ENCODE data around the gene NAALADL2.
A peak's percentile ranks its signal among the peaks of the same experiment; 100 is the strongest.
"Not testable (repeated sequence)": the region's sequence is repeated elsewhere in the genome, so short reads cannot be mapped to it uniquely, and the experiment has no call there.

Gene NAALADL2

DNA sequence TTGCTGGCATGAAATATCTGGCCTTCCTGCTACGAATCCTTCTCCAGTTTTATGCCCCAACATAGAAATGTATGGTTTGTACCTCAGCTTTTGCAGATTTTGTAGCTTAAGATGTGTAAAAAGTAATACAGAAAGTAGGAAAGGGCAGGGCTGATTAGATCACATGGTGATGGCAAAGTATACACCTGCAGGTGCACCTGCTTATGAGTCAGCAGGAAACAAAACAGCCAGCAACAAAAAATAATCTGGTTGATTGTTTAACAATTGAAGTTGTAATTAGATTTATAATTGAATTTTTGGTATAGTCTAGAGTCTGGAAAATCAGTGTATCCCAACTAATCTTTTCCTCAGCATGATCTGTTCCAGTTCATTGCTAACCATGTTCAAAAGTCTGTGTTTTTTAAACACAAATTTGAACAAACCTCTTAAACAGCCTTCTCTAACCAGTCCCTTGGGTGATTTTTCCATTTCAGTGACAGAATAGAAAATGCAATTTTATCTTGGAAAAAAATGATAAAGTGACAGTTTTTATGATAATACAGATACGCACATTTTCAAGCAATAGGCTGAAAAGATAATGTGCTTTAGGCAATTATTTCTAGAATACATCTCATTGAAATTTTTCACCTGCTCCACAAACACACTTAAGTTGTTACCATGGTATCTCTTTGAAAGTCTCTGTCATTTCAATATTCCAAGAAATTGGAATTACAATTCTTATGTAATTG, 477.4 kb downstream of the NAALADL2 start:
- peak; percentile 80 for DNase-seq

DNA sequence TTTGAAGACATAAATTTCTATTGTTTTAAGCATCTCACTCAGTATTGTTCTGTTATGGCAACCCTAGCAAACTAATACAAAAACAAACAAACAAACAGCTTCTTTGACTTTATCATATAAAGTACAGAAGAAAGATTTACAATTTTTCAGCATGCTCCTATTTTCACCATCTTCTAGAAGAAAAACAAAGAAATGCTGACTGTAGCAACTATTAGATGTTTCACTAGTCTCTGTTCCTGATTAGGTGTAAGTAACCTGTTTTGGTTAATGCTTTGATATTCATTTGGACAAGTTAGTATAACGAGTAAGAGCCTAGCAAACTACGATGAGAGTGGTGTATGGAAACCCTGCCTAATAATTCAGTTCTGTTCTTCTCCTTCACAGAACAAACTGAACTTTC, 478.5 kb downstream of the NAALADL2 start:
- DNase-seq = no peak

DNA sequence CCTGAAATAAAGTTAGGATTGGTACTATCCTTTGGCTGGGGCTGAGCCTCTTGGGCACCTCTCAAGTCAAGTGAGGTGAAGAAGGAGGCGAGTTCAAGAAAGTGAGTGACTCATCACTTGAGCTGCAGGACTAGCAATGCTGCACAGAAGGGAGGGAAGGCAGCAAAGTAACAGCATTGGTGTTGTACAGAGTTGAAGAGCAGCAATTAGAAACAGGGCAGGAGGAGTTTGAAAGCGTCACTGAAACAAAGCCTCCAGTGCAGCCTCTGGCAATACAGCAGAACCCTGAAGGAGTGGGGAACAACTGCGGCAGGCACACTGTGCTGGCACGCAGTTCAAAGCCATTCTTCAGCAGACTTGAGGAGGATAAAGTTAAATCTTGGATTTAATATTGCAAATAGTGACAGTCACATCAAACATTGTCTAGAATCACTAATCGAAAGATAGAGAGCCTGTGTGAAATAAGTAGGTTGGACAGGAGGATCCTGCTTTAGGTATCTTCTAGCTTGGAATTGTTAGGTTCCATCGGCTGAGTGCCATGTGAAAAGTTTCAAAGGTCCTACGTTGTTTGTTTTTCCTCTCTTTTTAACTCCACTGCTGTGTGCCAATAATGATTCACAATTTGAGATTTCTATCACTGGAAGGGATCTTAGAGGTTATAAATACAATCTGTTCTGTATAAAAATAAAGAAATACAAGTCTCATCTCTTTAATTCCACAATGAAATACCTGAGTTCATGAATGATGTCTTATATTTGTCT, 479.8 kb downstream of the NAALADL2 start:
- DNase-seq = peak; percentile 62

DNA sequence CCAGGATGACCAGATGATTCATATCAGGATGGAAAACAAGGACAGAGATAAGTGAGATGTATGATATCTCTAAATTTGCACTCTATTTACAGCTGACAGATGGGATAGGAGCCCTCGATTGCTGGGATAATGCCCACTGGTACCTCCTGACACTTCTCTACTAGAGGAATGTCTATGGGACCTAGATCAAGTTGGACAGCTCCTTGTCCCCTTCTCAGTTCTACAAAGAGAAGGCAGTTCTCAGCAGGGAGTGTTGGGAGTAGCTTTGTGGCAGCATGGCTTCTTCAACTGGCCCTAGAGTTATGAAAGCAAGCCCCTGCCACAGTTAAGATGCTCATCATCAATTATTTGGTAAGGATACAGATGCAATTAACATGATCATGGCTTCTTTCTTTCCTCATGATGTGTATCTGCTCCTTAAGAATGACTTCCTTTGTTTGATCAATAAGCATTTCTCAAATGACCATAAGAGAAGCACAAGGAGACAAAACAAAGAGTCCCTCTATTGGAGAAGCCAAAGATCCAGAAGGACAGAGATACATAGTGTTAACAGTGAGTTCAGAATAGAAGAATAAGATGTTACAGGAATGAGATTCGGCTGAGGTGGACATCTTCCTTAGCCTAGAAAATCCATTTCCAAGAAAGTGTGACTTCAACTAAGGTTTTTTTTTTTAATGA, 481.3 kb downstream of the NAALADL2 start:
- no peak for DNase-seq

DNA sequence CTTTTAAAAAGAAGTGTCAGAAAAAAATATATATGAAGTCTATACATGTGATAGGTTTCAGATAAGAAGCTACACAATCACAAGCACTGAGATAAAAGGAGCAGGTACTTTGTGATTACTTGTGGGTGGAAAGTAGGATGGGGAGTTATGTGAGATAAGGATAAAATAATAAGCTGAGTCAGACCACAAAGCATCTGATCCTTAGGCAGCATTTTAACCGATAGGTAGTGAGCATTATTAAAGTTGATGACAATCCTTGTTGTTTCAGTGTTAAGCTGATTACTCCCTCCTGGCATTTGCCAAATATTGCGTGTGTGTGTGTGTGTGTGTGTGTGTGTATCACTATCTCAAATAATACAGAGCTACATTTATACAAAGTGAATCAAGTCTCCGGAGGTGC, 483.1 kb downstream of the NAALADL2 start:
- DNase-seq = no peak

DNA sequence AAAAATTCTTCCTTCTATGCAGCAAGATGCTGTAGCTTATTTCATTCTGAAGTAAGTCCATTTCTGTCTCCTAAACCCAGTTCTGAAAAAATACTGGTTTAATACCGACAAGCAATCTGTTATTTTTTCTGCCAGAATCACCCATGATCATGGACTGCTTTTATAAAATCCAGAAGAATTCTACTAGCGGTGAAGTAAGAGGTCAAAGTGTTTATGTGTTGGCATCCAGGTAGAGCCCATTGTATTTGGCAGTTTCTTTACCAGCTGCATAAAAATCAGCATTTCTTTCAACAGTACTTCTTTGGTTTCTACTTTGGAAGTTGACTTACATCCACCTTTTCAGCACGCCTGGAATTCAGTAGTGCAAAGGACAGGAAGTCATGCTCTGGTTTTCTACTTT, 484.8 kb downstream of the NAALADL2 start:
- DNase-seq = no peak

DNA sequence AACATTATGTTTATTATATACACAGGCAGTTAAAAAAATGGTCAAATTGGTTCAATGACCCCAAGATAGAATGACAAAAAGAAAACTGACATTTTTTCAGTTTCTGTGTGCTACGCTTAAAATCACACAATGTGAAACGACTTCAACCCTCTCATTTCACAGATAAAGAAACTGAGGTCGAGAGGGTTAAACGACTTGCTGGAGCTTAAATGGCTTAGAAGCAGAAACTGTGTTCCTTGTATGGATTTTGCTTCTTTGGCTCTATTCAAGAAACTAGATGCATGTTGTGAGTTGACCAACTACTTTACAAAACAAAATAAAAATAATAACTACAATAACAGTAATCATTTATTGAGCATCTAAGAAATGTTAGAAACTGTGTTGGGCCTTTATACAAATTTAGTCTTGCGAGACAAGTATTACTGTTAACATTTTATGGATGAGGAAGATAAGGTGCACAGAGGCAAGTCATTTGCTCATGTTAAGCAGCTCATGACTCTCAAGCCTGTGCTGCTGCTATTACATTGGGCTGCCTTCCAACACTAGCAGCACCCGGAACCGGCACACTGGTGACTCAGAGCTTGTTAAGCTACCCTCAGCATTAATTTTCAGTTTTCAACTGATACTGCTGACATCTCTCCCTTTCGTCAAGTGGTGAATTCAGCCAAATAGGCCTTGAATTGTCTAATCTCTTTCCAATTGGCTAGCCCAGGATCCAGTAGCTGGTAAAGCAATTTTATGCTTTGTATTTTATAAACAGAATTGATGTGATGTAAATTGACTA, 487.6 kb downstream of the NAALADL2 start:
- peak; percentile 87 for DNase-seq

DNA sequence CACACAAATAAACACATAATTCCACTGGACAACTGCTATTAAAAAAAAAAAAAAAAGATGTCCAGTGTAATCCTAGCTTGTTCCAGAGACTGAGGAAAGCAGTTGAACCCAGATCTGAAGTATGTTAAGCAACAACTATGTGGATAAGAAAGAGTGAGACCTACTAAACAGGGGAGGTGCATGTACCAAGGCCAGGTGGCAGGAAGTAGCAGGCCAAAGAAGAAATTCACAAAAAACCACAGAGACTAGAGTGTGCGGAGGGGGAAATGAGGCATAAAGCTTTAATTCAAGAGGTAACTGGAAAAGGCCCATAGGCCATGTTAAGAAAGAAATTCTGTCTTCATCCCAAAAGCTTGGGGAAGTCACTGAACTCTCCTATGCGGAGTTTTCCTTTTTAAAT, 490.0 kb downstream of the NAALADL2 start:
- no peak for DNase-seq

DNA sequence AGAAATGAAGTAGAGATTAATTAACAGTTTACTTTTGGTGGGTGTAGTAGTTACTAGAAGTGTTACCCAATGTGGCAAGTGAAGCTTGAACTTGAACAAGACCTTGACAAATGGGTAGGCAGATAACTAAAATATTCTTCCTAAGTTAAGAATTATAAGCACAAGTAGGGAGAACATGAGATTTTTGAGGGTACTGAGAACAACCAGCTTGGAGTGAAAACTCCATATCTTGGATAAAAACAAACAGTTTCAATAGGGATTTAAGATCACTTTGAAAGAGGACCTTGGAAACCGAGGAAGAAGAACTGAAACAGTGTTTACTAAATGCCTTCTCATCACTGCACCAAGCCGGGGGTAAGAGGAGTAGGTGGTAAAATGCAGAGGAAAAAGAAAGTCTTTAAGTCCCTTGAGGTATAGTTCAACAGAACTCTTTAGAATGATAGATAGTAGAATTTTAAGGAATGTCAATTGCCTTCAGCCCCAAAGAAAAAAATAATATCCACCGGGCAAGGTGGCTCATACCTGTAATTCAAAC, 496.7 kb downstream of the NAALADL2 start:
- no peak for DNase-seq

DNA sequence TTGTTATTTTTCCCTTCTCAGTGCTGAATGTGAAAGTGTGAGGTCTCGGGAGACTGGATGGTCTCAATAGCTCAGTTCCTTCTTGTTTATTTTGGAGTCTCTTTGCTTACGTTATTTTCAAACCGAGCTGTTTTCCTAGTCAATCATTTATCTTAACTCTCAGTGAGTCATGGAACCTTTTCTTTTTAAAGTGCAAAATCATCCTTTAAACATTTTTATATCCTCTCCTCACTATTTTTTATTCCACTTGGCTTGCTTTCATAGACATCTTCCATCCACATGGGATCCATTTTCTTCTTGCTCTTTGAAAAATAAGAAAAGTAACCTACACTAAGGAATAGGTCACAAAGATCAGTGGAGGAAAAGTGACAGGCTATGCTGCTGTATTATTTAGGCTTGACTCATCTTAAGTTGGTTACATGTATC, 497.8 kb downstream of the NAALADL2 start:
- DNase-seq = peak; percentile 22

DNA sequence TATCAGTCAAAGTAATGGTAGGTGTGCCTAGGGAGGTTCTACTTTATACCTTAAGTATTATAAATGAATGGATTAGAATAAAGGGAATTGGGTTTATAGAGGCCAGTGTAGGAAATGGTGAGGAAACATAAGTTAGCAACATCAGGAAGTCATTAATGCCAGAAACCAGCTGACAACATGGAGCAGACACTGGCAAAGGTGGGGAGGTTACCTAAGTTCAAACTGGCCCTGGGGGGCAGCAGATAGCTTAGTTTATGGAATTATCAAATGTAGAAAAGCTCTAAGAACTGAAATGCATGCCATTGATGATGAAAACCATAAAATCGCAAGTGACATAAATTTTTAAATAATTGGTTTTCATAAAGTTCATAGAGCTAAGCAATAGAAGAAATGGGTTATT, 498.6 kb downstream of the NAALADL2 start:
- DNase-seq = peak; percentile 9

DNA sequence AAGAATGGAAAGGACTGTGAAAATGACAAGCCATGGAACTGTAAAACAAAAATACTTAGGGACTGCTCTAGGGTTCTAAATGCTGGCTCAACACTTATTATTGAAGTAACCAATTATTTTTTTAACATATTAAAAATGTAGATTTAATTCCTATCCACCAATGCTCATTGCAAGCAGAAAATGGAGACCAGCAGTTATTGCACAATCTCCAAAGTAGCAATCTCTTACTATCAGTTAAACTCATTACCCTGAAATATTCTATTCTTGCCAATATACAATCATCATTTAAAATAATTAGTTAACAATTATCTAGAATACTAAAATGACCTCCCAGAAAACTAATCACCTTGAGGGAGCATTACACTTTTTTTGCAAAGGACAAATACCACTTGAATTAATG, 499.8 kb downstream of the NAALADL2 start:
- no peak for DNase-seq

DNA sequence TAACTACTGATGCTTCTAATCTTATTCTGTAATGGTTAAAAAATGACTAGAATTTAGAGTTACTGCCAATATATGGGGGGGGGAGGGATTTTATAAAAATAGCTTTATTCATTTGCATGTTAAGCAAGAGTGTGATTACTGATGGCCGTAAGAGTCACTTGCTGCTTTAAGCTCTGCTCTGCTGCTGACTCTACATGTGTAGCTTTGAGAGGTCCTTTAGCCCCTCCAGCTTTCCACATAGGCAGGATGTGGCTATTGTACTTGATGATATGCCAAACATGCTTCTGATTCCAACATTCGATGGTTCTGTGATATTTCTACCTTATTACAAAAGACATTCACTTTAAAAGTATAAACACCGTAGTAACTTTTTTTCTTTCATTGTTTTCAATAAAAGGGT, 511.3 kb downstream of the NAALADL2 start:
- not testable (repeated sequence) for DNase-seq

DNA sequence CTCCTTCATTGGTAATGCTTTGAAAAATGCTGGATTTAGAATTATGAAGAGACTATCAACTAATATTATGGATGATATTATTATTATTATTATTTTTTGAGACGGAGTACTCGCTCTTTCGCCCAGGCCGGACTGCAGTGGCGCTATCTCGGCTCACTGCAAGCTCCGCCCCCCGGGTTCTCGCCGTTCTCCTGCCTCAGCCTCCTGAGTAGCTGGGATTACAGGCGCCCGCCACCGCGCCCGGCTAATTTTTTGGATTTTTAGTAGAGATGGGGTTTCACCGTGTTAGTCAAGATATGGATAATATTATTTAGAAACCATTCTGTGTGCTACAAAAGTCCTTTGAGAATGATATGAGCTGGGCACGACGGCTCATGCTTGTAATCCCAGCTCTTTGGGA, 512.1 kb downstream of the NAALADL2 start:
- not testable (repeated sequence) for DNase-seq

DNA sequence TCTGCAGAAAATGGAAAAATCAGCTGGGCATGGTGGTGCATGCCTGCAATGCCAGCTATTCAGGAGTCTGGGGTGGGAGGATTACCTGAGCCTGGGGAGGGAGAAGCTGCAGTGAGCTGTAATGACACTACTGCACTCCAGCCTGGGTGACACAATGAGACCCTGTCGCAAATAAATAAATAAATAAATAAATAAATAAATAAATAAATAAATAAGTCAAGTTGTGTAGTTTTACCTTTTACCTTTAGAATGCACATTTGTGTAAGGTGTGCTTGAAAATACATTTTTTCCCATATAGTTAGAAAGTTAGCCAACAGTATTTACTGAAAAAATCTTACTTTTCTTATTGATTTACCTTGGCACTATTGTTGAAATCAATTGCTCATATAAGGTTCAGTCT, 515.6 kb downstream of the NAALADL2 start:
- DNase-seq = no peak

DNA sequence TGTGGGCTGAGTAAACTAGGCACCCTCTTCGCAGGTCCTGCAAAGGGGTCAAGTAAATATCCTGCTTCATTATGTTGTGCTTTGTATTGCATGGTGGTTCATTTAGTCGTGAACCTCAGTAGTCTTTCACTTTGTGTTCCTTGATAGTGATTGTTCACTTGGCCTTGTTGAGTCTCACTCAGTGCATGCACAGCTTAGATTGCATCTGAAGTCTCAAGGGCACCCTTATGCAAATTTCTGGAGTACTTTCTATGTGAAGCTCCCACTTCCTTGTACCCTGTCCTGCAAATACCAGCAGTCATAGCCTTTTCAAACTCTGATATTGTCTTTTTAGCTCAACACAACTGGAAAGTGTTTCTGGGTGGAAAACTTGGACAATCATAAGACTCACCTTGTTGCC, 519.2 kb downstream of the NAALADL2 start:
- DNase-seq = peak; percentile 84

DNA sequence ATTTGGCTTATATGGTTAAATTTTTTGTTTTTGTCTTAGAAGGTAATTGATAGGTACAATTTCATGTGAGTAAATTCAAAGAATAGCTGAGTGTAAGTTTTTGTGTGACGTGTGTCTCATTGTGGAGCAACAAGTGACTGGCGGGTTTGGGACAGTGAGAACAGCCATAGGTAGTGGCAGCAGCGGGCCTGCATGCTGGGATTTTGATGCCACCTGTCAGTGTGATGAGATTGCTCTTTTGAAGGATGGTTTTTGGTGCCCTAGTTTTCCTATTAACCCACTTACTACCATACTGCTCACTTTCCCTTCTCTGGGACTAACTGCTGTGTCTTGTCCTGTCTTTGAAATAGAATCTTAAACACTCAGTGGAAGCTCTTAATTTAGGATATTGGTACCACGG, 522.6 kb downstream of the NAALADL2 start:
- DNase-seq = no peak

DNA sequence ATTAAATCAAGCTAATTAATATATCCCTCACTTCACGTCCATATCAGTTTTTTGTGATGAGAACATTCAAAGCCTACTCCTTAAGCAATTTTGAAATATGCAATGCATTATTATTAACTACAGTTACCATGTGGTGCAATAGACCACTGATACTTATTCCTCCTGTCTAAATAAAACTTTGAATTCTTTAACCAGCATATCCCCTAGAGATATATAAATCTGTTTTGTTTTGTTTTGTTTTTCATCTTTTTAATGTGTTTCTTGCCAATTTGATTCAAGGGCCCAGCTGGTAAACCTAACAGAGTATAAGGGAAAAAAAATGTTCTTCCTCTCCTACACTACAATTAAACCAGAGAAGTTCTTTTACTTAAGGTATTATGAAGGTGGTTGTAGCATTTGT, 524.2 kb downstream of the NAALADL2 start:
- no peak for DNase-seq

DNA sequence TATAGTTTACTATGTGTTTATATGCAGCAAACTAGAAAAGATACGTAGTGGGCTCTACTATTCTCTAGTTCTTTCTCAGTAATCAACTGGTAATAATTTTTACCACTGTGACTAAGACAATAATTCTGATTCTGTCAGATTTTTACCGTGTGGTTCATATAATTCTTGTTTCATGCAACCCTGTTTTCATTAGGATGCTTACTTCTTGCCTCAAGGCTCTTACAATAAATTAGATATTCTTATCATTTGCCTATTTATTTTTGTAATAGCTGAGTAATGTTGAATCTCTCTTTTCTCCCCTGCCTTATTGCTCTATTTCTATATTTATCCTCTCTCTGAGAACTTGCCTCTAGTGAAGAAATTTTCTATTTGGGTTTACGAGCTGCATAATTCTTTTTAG, 524.7 kb downstream of the NAALADL2 start:
- no peak for DNase-seq

DNA sequence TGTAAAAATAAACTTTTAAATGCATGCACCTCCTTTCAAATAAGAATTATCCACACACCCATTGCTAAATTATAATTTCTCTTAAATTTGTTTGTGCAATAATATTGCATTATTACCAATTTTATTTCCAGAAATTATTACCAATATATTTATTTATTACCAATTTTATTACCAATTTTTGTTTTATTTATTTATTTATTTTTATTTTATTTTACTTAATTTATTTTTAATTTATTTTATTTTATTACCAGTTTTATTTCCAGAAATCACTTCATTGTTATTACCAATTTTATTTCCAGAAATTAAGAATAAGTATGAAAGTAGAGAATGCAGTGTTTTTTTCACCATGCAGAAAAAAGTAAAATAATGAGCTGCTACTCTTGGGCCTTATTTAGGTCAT, 525.4 kb downstream of the NAALADL2 start:
- no peak for DNase-seq

DNA sequence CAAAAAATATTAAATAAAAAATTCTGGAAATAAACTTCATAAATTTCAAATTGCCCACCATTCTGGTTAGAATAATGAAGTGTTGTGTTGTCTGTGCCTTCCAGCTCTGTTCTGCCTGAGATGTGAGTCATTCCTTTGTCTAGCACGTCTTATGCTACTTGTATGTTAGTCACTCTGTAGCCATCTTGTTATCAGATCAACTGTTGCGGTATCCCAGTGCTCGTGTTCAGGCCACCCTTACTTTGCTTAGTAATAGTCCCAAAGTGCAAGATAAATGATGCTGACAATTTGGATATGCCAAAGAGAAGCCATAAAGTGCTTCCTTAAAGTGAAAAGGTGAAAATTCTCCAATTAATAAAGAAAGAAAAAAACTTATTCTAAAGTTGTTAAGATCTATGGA, 527.5 kb downstream of the NAALADL2 start:
- DNase-seq = peak; percentile 4

DNA sequence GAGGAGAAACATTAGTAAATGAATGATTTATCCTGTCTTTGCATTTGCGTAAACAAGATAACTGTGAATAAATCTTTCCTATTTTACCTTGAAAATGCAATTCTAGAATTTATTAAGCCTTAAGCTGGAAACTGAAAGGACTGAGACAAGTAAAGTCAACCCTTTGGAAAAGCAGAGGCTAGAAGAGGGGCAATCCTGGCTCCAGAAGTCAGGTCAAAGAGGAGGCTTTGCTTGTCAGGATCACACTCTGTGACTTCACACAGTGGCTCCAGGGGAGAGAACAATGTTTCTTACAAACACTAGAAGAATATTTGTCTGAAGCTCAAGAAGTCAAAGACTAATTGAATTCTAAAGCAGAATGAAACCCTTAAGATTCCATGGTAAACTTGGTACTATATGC, 530.4 kb downstream of the NAALADL2 start:
- DNase-seq = no peak

DNA sequence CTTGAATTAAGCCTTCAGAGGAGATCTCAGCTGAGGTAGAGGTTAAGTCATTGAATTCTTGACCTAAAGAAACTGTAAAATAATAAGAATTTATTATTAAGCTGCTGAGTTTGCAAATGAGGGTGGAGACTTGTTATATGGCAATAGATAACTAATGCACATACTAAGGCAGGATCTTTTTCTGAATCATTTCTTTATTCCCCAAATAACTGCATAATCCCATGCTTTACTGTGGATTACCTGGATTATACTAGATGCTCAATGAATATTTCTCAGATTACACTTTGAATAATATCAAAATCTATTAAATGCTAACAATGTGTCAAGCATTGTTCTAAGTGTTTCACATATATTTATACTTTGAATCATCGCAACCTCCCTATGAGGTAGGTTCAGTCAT, 532.5 kb downstream of the NAALADL2 start:
- DNase-seq = no peak
